ENCODE measurements around the gene HOXD11.

Gene HOXD11

DNA sequence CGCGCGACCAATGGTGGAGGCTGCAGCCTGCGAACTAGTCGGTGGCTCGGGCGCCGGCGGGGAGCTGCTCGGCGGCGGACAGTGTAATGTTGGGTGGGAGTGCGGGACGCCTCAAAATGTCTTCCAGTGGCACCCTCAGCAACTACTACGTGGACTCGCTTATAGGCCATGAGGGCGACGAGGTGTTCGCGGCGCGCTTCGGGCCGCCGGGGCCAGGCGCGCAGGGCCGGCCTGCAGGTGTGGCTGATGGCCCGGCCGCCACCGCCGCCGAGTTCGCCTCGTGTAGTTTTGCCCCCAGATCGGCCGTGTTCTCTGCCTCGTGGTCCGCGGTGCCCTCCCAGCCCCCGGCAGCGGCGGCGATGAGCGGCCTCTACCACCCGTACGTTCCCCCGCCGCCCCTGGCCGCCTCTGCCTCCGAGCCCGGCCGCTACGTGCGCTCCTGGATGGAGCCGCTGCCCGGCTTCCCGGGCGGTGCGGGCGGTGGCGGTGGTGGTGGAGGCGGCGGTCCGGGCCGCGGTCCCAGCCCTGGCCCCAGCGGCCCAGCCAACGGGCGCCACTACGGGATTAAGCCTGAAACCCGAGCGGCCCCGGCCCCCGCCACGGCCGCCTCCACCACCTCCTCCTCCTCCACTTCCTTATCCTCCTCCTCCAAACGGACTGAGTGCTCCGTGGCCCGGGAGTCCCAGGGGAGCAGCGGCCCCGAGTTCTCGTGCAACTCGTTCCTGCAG lies 15.8 kb downstream of the HOXD11 start, which contains the start of gene HOXD9:
HOXD9 (plus strand) TSS at position 37 of the 728 bp plus-strand sequence; CDS start at position 87, 50 bp downstream.
- peak in 1 of 2 experiments; percentile 20 for DNase-seq

DNA sequence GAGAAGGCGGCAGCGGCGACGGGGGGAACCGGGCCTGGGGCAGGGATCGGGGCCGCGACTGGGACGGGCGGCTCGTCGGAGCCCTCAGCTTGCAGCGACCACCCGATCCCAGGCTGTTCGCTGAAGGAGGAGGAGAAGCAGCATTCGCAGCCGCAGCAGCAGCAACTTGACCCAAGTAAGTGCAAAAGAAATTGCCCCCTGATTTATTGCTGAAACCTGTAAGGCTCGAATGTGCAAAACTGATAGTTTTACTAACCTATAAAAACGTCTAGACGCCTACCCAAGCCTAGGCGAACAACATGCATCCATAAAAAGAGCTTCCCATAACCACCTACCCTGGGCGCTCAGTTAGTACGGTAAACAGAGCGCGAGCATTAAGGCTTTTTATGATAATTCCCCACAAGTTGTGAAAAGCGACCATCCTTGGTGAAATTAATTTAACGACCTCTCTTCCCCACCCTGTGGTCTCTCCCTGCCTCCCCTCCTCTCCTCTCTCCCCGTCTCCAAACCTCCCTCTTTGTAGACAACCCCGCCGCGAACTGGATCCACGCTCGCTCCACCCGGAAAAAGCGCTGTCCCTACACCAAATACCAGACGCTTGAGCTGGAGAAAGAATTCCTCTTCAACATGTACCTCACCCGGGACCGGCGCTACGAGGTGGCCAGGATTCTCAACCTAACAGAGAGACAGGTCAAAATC lies 16.5 kb downstream of the HOXD11 start:
- no peak for DNase-seq

DNA sequence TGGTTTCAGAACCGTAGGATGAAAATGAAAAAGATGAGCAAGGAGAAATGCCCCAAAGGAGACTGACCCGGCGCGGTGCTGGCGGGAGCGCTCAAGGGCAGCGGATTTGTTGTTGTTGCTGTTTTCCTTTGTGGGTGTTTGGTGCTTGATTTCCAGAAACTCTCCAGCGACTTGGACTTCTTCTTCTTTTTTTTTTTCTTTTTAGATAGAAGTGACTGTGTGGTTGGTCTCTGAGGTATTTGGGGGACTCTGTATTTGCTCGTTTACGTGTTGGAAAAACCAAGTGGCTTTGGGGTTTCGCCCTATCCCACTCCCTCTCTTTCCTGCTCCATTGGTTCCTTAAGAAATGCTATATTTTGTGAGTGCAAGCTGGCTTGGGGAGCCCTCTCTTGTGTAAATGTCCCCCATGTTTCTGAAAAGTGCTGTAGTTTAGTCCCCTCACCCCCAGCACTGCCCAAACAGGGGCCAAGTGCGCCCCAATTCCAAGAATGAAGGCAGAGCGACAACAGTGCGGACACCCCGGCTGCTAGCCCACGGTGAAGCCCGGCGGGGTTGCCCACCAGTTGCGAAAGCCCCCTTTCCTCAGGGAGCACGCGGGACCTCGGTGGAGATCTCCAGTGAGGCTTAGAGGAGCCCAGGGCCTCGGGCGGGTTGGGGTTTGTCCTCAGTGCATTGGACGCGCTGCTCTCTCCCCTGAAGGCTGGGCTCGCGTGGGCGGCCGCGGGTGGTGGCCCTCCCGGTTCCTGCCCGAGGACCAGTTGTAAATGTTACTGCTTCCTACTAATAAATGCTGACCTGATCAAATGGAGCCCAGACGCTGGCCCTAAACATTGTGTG lies 17.2 kb downstream of the HOXD11 start:
- no peak for DNase-seq

DNA sequence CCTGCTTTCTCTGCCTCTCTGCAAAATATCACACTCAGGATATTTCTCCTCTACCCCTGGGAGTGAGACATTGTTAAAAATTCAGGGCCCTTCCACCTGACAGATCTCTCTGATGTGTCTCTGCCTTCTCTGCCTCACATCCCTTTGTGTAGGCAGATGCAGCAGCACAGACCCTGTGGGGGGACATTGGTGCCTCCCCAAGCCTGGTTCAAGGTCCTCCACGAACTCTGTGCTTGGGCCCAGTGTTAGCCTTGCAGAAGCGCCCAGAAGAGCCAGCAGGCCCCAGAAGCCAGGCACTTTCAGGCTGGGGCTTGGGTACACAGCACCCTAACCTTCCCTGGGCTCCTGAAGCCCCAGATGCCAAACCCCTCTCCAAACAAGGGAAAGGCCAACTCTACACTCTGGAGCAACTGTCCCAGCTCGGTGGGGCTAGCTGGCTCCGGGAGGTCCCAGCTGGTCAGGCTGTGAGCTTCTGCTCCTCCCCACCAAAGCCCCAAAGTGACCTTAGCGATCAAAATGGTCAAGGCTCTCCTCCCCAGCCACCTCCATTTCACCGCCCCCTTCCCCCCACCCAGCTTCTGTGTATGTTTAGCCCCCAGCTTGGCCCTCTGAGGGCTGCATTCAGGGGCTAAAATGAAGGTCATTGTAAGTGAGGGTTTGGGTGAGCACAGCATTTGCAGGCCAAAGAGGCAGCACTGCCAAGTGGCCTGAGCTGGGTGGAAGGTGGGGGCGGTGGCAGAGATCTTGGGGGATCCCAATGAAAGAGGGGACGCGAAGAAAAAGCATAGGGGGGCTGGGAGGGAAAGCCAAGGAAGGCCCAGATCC lies 18.1 kb downstream of the HOXD11 start:
- no peak for DNase-seq

DNA sequence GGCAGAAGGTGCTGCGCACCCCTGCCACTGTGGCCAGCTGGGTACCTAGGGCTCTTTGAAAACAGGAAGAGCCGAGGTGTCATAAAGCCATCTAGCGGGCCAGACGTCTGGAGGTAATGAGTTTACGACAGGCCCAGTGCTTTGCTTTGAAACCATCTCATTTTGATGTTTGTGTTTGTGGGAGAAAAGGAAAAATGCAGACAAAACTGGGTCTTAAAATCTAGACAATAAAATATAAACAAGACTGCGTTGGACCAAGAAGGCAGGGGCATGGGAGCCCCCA lies 18.6 kb downstream of the HOXD11 start:
- no peak for DNase-seq

- DNase-seq: peak; percentile 60 to 64
These were observed 20.1 kb downstream of the HOXD11 start for GRCh38 chr2:176126929-176127773.

- DNase-seq: no peak
These were observed 20.6 kb downstream of the HOXD11 start for GRCh38 chr2:176127774-176128072.

DNA sequence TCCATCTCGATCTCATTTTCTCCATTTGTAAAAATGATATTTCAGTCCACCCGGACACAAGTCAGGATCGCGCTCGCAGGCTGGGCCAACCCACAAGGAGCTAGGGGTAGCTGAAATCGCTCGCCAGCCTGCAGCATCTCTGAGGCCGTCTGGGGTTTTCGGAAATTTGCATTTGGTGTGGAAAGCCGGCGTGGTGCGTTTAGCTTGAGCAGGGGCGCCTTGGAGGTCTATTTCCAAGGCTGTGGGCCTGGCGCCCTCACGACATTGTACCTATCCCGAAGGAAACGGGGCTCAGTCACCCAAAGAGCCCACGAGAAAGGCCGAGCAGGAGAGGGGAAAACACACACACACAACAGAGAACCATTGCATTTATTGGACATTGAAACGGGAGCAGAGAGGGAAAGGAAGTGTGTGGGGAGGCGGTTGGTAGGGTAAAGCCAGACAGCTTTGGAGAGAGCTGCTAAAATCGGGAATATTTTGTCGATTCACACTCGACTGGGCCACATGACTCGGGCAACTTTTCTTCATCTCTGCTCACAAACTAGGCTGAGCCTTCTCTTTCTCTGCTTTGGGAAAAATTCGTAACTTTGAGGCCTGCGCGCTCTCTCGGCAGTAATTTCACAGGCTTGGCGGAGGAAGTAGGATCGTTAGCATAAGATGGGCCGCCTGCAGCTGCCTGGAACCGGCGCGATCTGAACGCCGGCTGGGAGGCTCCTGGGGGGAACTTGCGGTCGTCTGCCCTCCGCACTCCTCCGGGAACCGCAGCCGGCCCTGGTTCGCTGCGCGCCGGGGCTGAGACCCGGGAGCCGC lies 21.3 kb downstream of the HOXD11 start:
- DNase-seq: peak in 1 of 2 experiments; percentile 21

DNA sequence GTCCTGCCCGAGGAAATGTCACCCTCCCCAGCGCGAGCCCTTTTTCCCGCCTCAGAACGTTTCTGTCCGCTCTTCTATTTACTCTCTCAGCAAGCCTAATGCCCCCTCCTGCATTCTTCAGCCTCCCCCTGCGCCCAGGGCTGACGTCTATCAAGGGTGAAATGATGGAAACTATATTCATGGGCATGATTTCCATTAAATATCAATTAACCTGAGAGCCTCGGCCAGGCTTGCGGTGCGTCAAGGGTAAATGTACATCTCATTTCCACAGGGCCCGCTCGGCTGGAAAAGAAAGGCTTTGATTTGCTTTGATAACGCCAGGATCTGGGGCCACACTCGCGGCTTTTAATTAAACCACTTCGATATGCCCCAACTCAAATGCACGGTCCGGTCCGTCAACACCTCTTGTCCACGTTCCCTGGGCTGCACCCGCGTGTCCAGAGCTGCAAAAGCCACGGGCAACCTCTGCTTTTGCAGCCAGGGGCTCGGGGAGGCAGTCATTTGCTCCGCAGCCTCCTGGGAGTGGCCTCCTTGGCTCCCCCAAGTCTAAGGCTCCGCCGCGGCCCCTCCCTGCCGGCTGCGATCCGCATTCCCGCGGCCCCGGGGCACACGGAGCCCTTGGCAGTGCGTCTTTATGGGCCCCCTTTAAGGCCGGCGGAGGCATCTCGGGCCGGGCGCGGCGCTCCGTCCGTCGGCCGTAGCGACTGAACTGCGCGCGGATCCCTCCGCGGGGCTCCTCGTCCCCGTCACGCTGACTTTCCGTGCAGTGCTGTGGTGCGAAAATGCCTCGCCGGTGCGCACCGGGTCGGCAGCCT lies 22.1 kb downstream of the HOXD11 start, which contains the start of gene HOXD8:
HOXD8 (plus strand) TSS at position 724 of the 815 bp plus-strand sequence. CDS start 662 bp downstream, outside the sequence.
- peak; percentile 79 to 92 for DNase-seq

GRCh38 chr2:176129813-176130146 lies 22.7 kb downstream of the HOXD11 start:
- peak in 1 of 2 experiments; percentile 42 for DNase-seq

- peak; percentile 49 to 76 for DNase-seq
These were observed 23.3 kb downstream of the HOXD11 start for GRCh38 chr2:176130147-176130956.

- no peak for DNase-seq
These were observed 24.1 kb downstream of the HOXD11 start for GRCh38 chr2:176130957-176131847.

- DNase-seq: no peak
These were observed 24.7 kb downstream of the HOXD11 start for GRCh38 chr2:176131848-176132158.

GRCh38 chr2:176132205-176133171 lies 25.4 kb downstream of the HOXD11 start:
- no peak for DNase-seq

DNA sequence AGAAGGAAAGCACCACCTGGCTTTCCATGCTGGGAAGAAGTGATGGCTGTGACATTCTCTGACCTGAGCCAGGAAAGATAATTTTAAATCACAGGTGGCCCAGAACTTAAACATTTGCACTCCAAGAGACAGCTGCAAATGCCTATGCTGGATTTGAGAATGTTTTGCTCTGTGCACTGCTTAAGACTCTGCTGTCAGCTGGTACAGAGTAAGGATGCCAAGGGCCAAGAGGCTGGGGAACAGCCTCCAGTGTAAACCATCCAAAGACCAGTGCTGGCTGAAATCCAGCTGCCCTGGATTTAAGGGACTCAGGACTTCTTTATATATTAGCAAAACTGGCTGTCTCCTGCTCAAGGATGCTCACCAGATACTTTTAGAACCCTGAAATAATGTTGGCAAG lies 26.3 kb downstream of the HOXD11 start:
- no peak for DNase-seq

DNA sequence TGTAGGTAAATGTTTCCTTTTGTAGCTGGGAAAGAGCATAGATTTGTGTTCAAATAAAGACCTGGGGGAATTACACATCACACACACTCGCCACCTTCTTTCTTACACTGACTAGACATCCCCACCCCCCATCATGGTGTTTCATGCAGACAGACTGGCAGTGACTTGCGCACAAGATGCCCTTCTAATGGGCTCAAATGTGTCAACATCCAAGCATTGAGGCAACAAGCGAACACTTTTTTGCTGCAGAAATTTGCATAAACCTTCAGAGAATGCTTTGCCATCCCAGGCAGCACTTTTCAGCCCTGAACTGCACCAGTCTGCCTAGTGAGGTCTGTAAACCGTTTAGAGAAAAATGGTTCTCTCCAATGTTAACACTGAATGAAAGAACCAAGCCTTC lies 27.0 kb downstream of the HOXD11 start:
- DNase-seq: no peak

- peak in 1 of 2 experiments; percentile 42 for DNase-seq
These were observed 28.0 kb downstream of the HOXD11 start for GRCh38 chr2:176135035-176135440.

All from NCI-H2081 (cell line).